B cell (primary cell): Measurements from ENCODE around the gene OSBPL5. TPM values are rescaled to one million over a fixed set of nuclear protein-coding genes. Genes with fewer than 3 reads are reported as not detected.

Experiments used
- ATAC-seq: fragments of 200-7000 bp; cut with Tn5 transposase; one replicate; pipeline ENCODE4 v1.10.0; 2021; ENCODE audit warnings: low read depth, mild to moderate bottlenecking, moderate number of reproducible peaks, moderate library complexity
- CTCF ChIA-PET: fragments of 350-600 bp; sonication (Branson Sonifier 250); formaldehyde crosslinking; loops from one replicate; lab custom pipeline; 2021; ENCODE audit warnings: antibody characterized with exemption, inconsistent platforms; lab: Charles Lee
- POLR2A ChIA-PET: fragments of 350-600 bp; sonication (Branson Sonifier 250); formaldehyde crosslinking; loops from one replicate; lab custom pipeline; 2021; ENCODE audit warnings: antibody characterized with exemption; lab: Charles Lee
- DNase-seq: peaks from one replicate; pipeline ENCODE4 v3.0.0; 2013
- H2AFZ ChIP-seq: 2 replicates; pipeline ENCODE4 v1.6.1; 2012; ENCODE audit warnings: mild to moderate bottlenecking, low read depth, low read length; ENCODE audit not compliant: insufficient read depth, poor library complexity, severe bottlenecking
- H3K27ac ChIP-seq, 2 donors: 1 replicate in 1 of 2; 2 replicates in 1 of 2; pipeline ENCODE4 v1.5.1; 2012 to 2013; ENCODE audit warnings: low read length in 2 of 2, mild to moderate bottlenecking in 2 of 2, moderate library complexity in 1 of 2
- H3K27me3 ChIP-seq, 4 experiments: fragments of 200-600 bp in 1 of 4; sonication (generic) in 1 of 4; replicated peaks in 1 of 4; 1 replicate in 2 of 4; 2 replicates in 2 of 4; pipeline versions ENCODE4 v1.6.1 to v1.7.0; 2013 to 2016; ENCODE audit warnings: low read length in 3 of 4, mild to moderate bottlenecking in 2 of 4, mixed read lengths in 1 of 4, moderate library complexity in 1 of 4; ENCODE audit not compliant: insufficient read depth in 4 of 4, control insufficient read depth in 3 of 4; ENCODE audit errors: control extremely low read depth in 1 of 4
- H3K36me3 ChIP-seq, 2 experiments: replicated peaks in 1 of 2; 1 replicate in 1 of 2; 2 replicates in 1 of 2; pipeline versions ENCODE4 v1.6.1 to v1.7.1; 2013; ENCODE audit warnings: low read length in 1 of 2; ENCODE audit not compliant: insufficient read depth in 2 of 2, control insufficient read depth in 1 of 2; ENCODE audit errors: control extremely low read depth in 1 of 2, extremely low read depth in 1 of 2
- H3K4me1 ChIP-seq, 2 donors: fragments of 200-600 bp in 1 of 2; sonication (generic) in 1 of 2; 1 replicate in 1 of 2; 2 replicates in 1 of 2; pipeline versions ENCODE4 v1.5.1 to v1.6.1; 2013 to 2017; ENCODE audit warnings: low read length in 2 of 2; ENCODE audit not compliant: control insufficient read depth in 2 of 2, insufficient read depth in 2 of 2
- H3K4me2 ChIP-seq: replicated peaks from 2 replicates; pipeline ENCODE3; 2012; ENCODE audit warnings: mild to moderate bottlenecking, low read depth, low read length; ENCODE audit not compliant: poor library complexity, severe bottlenecking
- H3K4me3 ChIP-seq, 5 experiments: fragments of 200-600 bp in 1 of 5; sonication (generic) in 1 of 5; 1 replicate in 3 of 5; 2 replicates in 2 of 5; pipeline versions ENCODE4 v1.5.1 to v1.7.0; 2011 to 2016; ENCODE audit warnings: low read length in 4 of 5, mild to moderate bottlenecking in 4 of 5, low read depth in 2 of 5, control low read depth in 1 of 5, moderate library complexity in 1 of 5; ENCODE audit not compliant: insufficient read depth in 1 of 5; ENCODE audit errors: control extremely low read depth in 1 of 5, extremely low read depth in 1 of 5
- H3K79me2 ChIP-seq: fragments of 200-600 bp; sonication (generic); one replicate; pipeline ENCODE4 v1.6.0; 2016; ENCODE audit warnings: low read length; ENCODE audit not compliant: control insufficient read depth, insufficient read depth
- H3K9ac ChIP-seq: fragments of 200-600 bp; sonication (generic); 2 replicates; pipeline ENCODE4 v1.6.1; 2017; ENCODE audit warnings: mild to moderate bottlenecking, low read length, moderate library complexity
- H3K9me3 ChIP-seq, 3 donors: one replicate each; pipeline versions ENCODE4 v1.6.1 to v1.7.1; 2013; ENCODE audit warnings: low read length in 2 of 3; ENCODE audit not compliant: control insufficient read depth in 2 of 3, insufficient read depth in 1 of 3; ENCODE audit errors: control extremely low read depth in 1 of 3
- H4K20me1 ChIP-seq: 2 replicates; pipeline ENCODE4 v1.6.0; 2012; ENCODE audit warnings: mild to moderate bottlenecking, low read length; ENCODE audit not compliant: insufficient read depth, control insufficient read depth, poor library complexity, severe bottlenecking
- H3K27ac Mint-ChIP-seq: one replicate; pipeline ENCODE4 v1.8.0; 2021; ENCODE audit warnings: mixed read lengths
- H3K27me3 Mint-ChIP-seq: one replicate; pipeline ENCODE4 v1.8.0; 2021; ENCODE audit warnings: mixed read lengths
- H3K4me1 Mint-ChIP-seq: one replicate; pipeline ENCODE4 v1.8.0; 2021; ENCODE audit warnings: mixed read lengths
- H3K4me3 Mint-ChIP-seq: one replicate; pipeline ENCODE4 v1.8.0; 2021; ENCODE audit warnings: mixed read lengths
- H3K9me3 Mint-ChIP-seq: one replicate; pipeline ENCODE4 v1.8.0; 2022; ENCODE audit warnings: mixed read lengths; ENCODE audit not compliant: insufficient read depth
- CTCF ChIP-seq: fragments of 200-600 bp; IDR thresholded peaks from one replicate; pipeline ENCODE4 v1.8.0; 2022; ENCODE audit warnings: antibody characterized with exemption, mild to moderate bottlenecking
- EZH2 ChIP-seq: IDR thresholded peaks from 2 replicates; pipeline ENCODE4 v1.6.1; 2012; ENCODE audit warnings: borderline replicate concordance, low read depth, mild to moderate bottlenecking, moderate library complexity, low read length; ENCODE audit not compliant: insufficient read depth, poor library complexity, severe bottlenecking
- WGBS: methylation state at CpG from one replicate; pipeline ENCODE4 v1.1.5; 2013; ENCODE audit warnings: missing lambda C conversion rate; ENCODE audit not compliant: insufficient coverage; 5-methylcytosine and 5-hydroxymethylcytosine counted together
- intact Hi-C: fragments of 100-400 bp; cut with micrococcal nuclease; formaldehyde crosslinking; loops from one replicate; pipeline ENCODE4 v1.10.0; 2022
- polyA plus RNA-seq: library from polyadenylated mRNA; depleted of rRNA; stranded (reverse); fragments of >200 nt; gene quantifications from 2 replicates; pipeline ENCODE4 v1.2.3, GENCODE V29; 2012
- total RNA-seq, 2 donors: library from RNA; stranded (reverse); fragments of 120-200 nt in 1 of 2; gene quantifications; 1 replicate in 1 of 2; 2 replicates in 1 of 2; pipeline versions ENCODE4 v1.2.3 to v1.2.4, GENCODE V29; 2013 to 2022

Gene OSBPL5
- total and polyA plus RNA-seq, 2 donors (not counting 1 experiment from before 2014, with no cell fraction given): 0.15 to 1.2 TPM

GRCh38 chr11:3155216-3155615 is 9.9 kb downstream of the OSBPL5 start:
- H3K36me3 ChIP-seq: no peaks in the 10 kb centered on the region
- H2AFZ ChIP-seq: no peak overlapping the region
- POLR2A ChIA-PET: no interaction called here
- H3K27ac Mint-ChIP-seq: no peak overlapping the region
- H3K4me1 ChIP-seq: peaks cover 0 to 2% of the 10 kb centered on the region in 2 donors
- H3K9me3 Mint-ChIP-seq: no peaks in the 10 kb centered on the region
- no peak for ATAC-seq
- no peak overlapping the region for H3K9ac ChIP-seq
- peaks cover 2% of the 10 kb centered on the region for H3K4me1 Mint-ChIP-seq
- intact Hi-C loops: no loop called here
- H4K20me1 ChIP-seq: no peaks in the 10 kb centered on the region
- H3K27me3 Mint-ChIP-seq: peaks cover 3% of the 10 kb centered on the region
- H3K4me2 ChIP-seq: no peak overlapping the region
- DNase-seq: no peak
- H3K4me3 ChIP-seq: no peak overlapping the region
- H3K27ac ChIP-seq: no peak overlapping the region
- CTCF ChIA-PET: no interaction called here
- WGBS: 100% methylated on average over 3 of the region's 3 CpGs
- TF ChIP-seq CTCF (no peak), EZH2 (no peak)
- no peaks in the 10 kb centered on the region for H3K27me3 ChIP-seq
- H3K9me3 ChIP-seq: peaks cover 0 to 6% (median 0%) of the 10 kb centered on the region in 3 donors
- H3K4me3 Mint-ChIP-seq: no peak overlapping the region
- H3K79me2 ChIP-seq: no peaks in the 10 kb centered on the region

- Histone ChIP-seq H3K4me1 (no peaks in the 10 kb centered on the region), H3K4me3 (no peak overlapping the region), H3K4me2 (no peak overlapping the region), H3K9me3 (peaks cover 0 to 4% (median 0%) of the 10 kb centered on the region in 3 donors), H3K27ac (no peak overlapping the region), H3K9ac (no peak overlapping the region), H3K27me3 (no peaks in the 10 kb centered on the region), H4K20me1 (no peaks in the 10 kb centered on the region), H3K79me2 (no peaks in the 10 kb centered on the region), H3K36me3 (no peaks in the 10 kb centered on the region), H2AFZ (no peak overlapping the region)
- peaks cover 3% of the 10 kb centered on the region for H3K27me3 Mint-ChIP-seq
- no peak for DNase-seq
- POLR2A ChIA-PET: no interaction called here
- TF ChIP-seq EZH2 (no peak), CTCF (no peak)
- no peaks in the 10 kb centered on the region for H3K9me3 Mint-ChIP-seq
- intact Hi-C loops: no loop called here
- ATAC-seq: no peak
- H3K27ac Mint-ChIP-seq: no peak overlapping the region
- 89% methylated on average over 24 of the region's 24 CpGs for WGBS
- no peaks in the 10 kb centered on the region for H3K4me1 Mint-ChIP-seq
- H3K4me3 Mint-ChIP-seq: no peak overlapping the region
- CTCF ChIA-PET: no interaction called here
Observed at GRCh38 chr11:3154001-3154599, 11.0 kb downstream of the OSBPL5 start.
